Heart left ventricle (tissue), 16 donors: ENCODE data around the gene UGT1A7. TPM values are rescaled to one million over a fixed set of nuclear protein-coding genes. Genes with fewer than 3 reads are reported as not detected.

Experiments
- ATAC-seq, 4 donors: fragments of 200-7000 bp; cut with Tn5 transposase; one replicate each; pipeline ENCODE4 v1.9.1; 2020 to 2022; ENCODE audit warnings: moderate library complexity in 4 of 4, mild to moderate bottlenecking in 3 of 4, moderate number of reproducible peaks in 1 of 4
- DNase-seq, 5 donors: peaks; one replicate each; pipeline ENCODE4 v3.0.0-alpha.2; 2020
- H3K27ac ChIP-seq, 12 donors: fragments of 200-600 bp; sonication (generic) in 4 of 12; one replicate each; pipeline versions ENCODE4 v1.5.0 to v1.8.0; 2016 to 2022; ENCODE audit warnings: mild to moderate bottlenecking in 2 of 12
- H3K27me3 ChIP-seq, 9 donors: fragments of 200-600 bp; sonication (generic) in 2 of 9; one replicate each; pipeline versions ENCODE4 v1.5.1 to v1.8.0; 2016 to 2022; ENCODE audit warnings: mild to moderate bottlenecking in 3 of 9
- H3K36me3 ChIP-seq, 9 donors: fragments of 200-600 bp; sonication (generic) in 2 of 9; one replicate each; pipeline versions ENCODE4 v1.5.0 to v1.8.0; 2018 to 2022; ENCODE audit warnings: mild to moderate bottlenecking in 2 of 9
- H3K4me1 ChIP-seq, 12 donors: fragments of 200-600 bp; sonication (generic) in 4 of 12; one replicate each; pipeline versions ENCODE4 v1.5.0 to v1.8.0; 2016 to 2022; ENCODE audit warnings: mild to moderate bottlenecking in 3 of 12
- H3K4me3 ChIP-seq, 12 donors: fragments of 200-600 bp; sonication (generic) in 4 of 12; one replicate each; pipeline versions ENCODE4 v1.5.0 to v1.8.0; 2017 to 2022; ENCODE audit warnings: mild to moderate bottlenecking in 9 of 12, moderate library complexity in 4 of 12
- H3K9me3 ChIP-seq, 12 donors: fragments of 200-600 bp; sonication (generic) in 4 of 12; one replicate each; pipeline versions ENCODE4 v1.5.0 to v1.8.0; 2016 to 2022; ENCODE audit warnings: mild to moderate bottlenecking in 1 of 12
- POLR2A ChIP-seq, 2 donors: fragments of 450-650 bp; IDR thresholded peaks; one replicate each; pipeline ENCODE4 v1.6.1; 2017; ENCODE audit warnings: antibody characterized with exemption in 2 of 2, mild to moderate bottlenecking in 2 of 2, moderate library complexity in 2 of 2
- WGBS, 4 donors: extraction: QIAGEN DNeasy Blood & Tissue Kit in 2 of 4; methylation state at CpG; one replicate each; pipeline versions ENCODE4 v1.1.5 to v1.1.7; 2013 to 2018; 5-methylcytosine and 5-hydroxymethylcytosine counted together
- intact Hi-C, 10 donors: fragments of 100-400 bp; cut with DNase I; formaldehyde crosslinking; loops; one replicate each; pipeline versions ENCODE4 v1.11.1 to v1.14.2; 2022
- polyA plus RNA-seq, 2 donors: library from polyadenylated mRNA; stranded (reverse); fragments of 200-250 nt; gene quantifications; one replicate each; pipeline ENCODE4 v1.2.3, GENCODE V29; 2013
- total RNA-seq, 9 donors: library from RNA; depleted of rRNA in 2 of 9; stranded (reverse); fragments of >200 nt in 2 of 9; fragmentation: NEBNext Ultra II Directional in 3 of 9; extraction: Animal tissue kit (Norgen Biotek cat#: 25700) in 3 of 9; gene quantifications; one replicate each; pipeline versions ENCODE4 v1.1.0 to v1.2.4, GENCODE V29; 2016 to 2023
- TF ChIP-seq, protein P1 (sequence below), 12 donors: fragments of 200-600 bp; sonication (generic) in 4 of 12; IDR thresholded peaks; one replicate each; pipeline versions ENCODE4 v1.5.0 to v1.8.0; 2018 to 2022; ENCODE audit warnings: antibody characterized with exemption in 12 of 12, mild to moderate bottlenecking in 5 of 12
- donor health status: ischemic (EF 13 %, LVEDD 7.1; RV severe dilation, severe dysfunction).
- donor health status: healthy with polysubstance abuse.
- donor health status: DM: no; HTN: yes; CAD: no.
- donor health status: DM: no; HTN: no; CAD: no.
- donor health status: ischemic (EF 25% LVEDD 6.9; RV normal size, moderate dysfunction).
- donor health status: ischemic (EF 25% LVEDD 5.7; RV mildly dilated, moderate dysfunction).
- donor health status: healthy.
- donor health status: DM: yes; HTN: yes; CAD: no.
- donor health status: ischemic (EF 35%, LVEDD 5.7; RV mildly dilated, moderate dysfunction).
- donor health status: nonischemic (EF 11% LVEDD 7.7; RV severe dilation, severe dysfunction).
- donor health status: DM: yes; HTN: yes; CAD: no.
- donor health status: PGD.
- donor health status: ischemic (EF 29% LVEDD 5.4; RV normal size, mild dysfunction).
- donor health status: nonischemic (EF 23%, LVEDD 6.1; RV moderate dilation, normal function).

The UGT1A7 gene
- total and polyA plus RNA-seq, 11 donors, result not detected

DNA sequence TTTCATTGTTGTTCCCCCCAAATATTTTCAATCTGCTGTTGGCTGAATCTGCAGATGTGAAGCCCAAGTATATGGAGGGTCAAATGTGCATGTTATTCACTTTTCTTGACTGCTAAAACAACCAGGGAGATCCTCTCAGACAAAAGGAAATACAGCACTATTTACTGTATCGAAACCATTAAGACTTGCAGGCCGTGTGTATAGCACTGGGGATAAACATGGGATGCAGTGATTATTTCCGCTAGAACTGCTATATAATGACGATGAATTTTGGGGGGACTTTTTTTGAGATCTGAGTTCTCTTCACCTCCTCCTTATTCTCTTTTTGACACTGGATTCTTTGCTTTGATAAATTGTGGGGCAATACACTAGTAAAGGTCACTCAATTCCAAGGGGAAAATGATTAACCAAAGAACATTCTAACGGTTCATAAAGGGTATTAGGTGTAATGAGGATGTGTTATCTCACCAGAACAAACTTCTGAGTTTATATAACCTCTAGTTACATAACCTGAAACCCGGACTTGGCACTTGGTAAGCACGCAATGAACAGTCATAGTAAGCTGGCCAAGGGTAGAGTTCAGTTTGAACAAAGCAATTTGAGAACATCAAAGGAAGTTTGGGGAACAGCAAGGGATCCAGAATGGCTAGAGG lies 74.9 kb downstream of the UGT1A7 start:
- ATAC-seq (no peak), DNase-seq (no peak)
- TF ChIP-seq, protein P1, sequence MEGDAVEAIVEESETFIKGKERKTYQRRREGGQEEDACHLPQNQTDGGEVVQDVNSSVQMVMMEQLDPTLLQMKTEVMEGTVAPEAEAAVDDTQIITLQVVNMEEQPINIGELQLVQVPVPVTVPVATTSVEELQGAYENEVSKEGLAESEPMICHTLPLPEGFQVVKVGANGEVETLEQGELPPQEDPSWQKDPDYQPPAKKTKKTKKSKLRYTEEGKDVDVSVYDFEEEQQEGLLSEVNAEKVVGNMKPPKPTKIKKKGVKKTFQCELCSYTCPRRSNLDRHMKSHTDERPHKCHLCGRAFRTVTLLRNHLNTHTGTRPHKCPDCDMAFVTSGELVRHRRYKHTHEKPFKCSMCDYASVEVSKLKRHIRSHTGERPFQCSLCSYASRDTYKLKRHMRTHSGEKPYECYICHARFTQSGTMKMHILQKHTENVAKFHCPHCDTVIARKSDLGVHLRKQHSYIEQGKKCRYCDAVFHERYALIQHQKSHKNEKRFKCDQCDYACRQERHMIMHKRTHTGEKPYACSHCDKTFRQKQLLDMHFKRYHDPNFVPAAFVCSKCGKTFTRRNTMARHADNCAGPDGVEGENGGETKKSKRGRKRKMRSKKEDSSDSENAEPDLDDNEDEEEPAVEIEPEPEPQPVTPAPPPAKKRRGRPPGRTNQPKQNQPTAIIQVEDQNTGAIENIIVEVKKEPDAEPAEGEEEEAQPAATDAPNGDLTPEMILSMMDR (IDR thresholded peaks at IDR 0.05), result no peak
- TF ChIP-seq POLR2A (IDR thresholded peaks at IDR 0.05), result no peak
- intact Hi-C loops, result no loop called here
- Histone ChIP-seq H3K27me3 (no peaks in the 10 kb centered on the region), H3K36me3 (no peaks in the 10 kb centered on the region), H3K9me3 (no peaks in the 10 kb centered on the region), H3K4me1 (no peaks in the 10 kb centered on the region), H3K4me3 (no peak overlapping the region), H3K27ac (no peak overlapping the region)
- WGBS, 4 donors, result 70 to 81% (median 75%) methylated on average over 7 of the region's 7 CpGs

- ATAC-seq (no peak), DNase-seq (no peak)
- H3K36me3 ChIP-seq, result no peaks in the 10 kb centered on the region
- TF ChIP-seq, protein P1 (IDR thresholded peaks at IDR 0.05), result no peak
- no peak for TF ChIP-seq POLR2A (IDR thresholded peaks at IDR 0.05)
- no peaks in the 10 kb centered on the region for H3K4me1 ChIP-seq
- intact Hi-C loops, result no loop called here
- peaks cover 0 to 7% (median 0%) of the 10 kb centered on the region in 9 donors for H3K27me3 ChIP-seq
- H3K4me3 ChIP-seq, result no peak overlapping the region
- no peaks in the 10 kb centered on the region for H3K9me3 ChIP-seq
- H3K27ac ChIP-seq, result no peak overlapping the region
Observed at GRCh38 chr2:233758141-233758540, 76.4 kb downstream of the UGT1A7 start.

DNA sequence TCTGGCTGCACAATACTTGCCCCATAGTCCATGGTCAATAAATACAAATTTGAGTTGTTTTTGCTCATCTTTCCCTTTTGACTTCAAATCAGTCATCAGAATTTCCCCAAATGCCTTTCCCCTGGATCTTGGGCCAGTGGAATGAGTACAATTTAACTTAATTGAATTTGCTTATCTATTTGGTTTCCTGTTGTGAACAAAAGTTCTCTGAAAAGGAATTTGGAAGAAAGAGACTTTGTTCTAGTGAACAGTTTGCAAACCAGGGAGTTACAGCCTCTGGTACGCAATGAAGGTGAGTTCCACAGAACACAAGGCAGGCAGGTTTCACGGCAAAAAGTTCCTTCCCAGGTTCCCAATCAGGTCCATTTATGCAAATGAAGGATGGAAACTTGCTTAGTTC lies 77.1 kb downstream of the UGT1A7 start:
- Histone ChIP-seq H3K27ac (no peak overlapping the region), H3K36me3 (no peaks in the 10 kb centered on the region), H3K4me1 (no peaks in the 10 kb centered on the region), H3K9me3 (no peaks in the 10 kb centered on the region), H3K27me3 (peaks cover 0 to 8% (median 0%) of the 10 kb centered on the region in 9 donors), H3K4me3 (no peak overlapping the region)
- no peak for ATAC-seq
- TF ChIP-seq, protein P1 (IDR thresholded peaks at IDR 0.05), result no peak
- TF ChIP-seq POLR2A (IDR thresholded peaks at IDR 0.05), result no peak
- WGBS, 4 donors, result 77 to 88% (median 81%) methylated on average over 2 of the region's 2 CpGs
- no peak for DNase-seq
- intact Hi-C loops, result loop anchor here in 1 of 10 donors (1.0 kb wide), 1 partner anchor 11 kb away; no protein-coding TSS in a partner anchor

DNA sequence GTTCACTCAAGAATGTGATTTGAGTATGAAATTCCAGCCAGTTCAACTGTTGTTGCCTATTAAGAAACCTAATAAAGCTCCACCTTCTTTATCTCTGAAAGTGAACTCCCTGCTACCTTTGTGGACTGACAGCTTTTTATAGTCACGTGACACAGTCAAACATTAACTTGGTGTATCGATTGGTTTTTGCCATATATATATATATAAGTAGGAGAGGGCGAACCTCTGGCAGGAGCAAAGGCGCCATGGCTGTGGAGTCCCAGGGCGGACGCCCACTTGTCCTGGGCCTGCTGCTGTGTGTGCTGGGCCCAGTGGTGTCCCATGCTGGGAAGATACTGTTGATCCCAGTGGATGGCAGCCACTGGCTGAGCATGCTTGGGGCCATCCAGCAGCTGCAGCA lies 78.3 kb downstream of the UGT1A7 start, which contains the start of gene UGT1A1:
TSS of gene UGT1A1 (plus strand) at position 228 of the 400 bp plus-strand sequence. CDS start at position 246, 18 bp downstream.
- H3K4me3 ChIP-seq, result no peak within 1 kb of the TSS
- no peaks in the 10 kb centered on the region for H3K36me3 ChIP-seq
- no peak for DNase-seq
- ATAC-seq, result no peak
- intact Hi-C loops, result no loop called here
- 82 to 94% (median 91%) methylated on average over 6 of the region's 6 CpGs for WGBS, 4 donors
- no peaks in the 10 kb centered on the region for H3K4me1 ChIP-seq
- no peaks in the 10 kb centered on the region for H3K9me3 ChIP-seq
- H3K27me3 ChIP-seq, result peaks cover 0 to 16% (median 0%) of the 10 kb centered on the region in 9 donors
- TF ChIP-seq, protein P1 (IDR thresholded peaks at IDR 0.05), result no peak
- no peak for TF ChIP-seq POLR2A (IDR thresholded peaks at IDR 0.05)
- H3K27ac ChIP-seq, result no peak within 1 kb of the TSS
